Neuron (in vitro differentiated cells): Measurements from ENCODE around the gene MTERF4.

ENCODE experiments used
- H2AFZ ChIP-seq: one replicate; pipeline ENCODE4 v1.6.1; 2013; ENCODE audit warnings: low read depth, mild to moderate bottlenecking, inconsistent platforms, low read length, moderate library complexity
- H3K27me3 ChIP-seq: one replicate; pipeline ENCODE4 v1.6.1; 2013; ENCODE audit warnings: low read length; ENCODE audit not compliant: insufficient read depth
- H3K36me3 ChIP-seq: one replicate; pipeline ENCODE4 v1.6.1; 2013; ENCODE audit warnings: low read length; ENCODE audit not compliant: insufficient read depth
- H3K4me1 ChIP-seq: one replicate; pipeline ENCODE4 v1.6.1; 2013; ENCODE audit warnings: low read length; ENCODE audit not compliant: insufficient read depth
- H3K4me3 ChIP-seq: 2 replicates; pipeline ENCODE4 v1.5.1; 2013; ENCODE audit warnings: mild to moderate bottlenecking, low read length, moderate library complexity
- H3K9me3 ChIP-seq: one replicate; pipeline ENCODE4 v1.6.1; 2013; ENCODE audit warnings: low read length

Gene MTERF4

DNA sequence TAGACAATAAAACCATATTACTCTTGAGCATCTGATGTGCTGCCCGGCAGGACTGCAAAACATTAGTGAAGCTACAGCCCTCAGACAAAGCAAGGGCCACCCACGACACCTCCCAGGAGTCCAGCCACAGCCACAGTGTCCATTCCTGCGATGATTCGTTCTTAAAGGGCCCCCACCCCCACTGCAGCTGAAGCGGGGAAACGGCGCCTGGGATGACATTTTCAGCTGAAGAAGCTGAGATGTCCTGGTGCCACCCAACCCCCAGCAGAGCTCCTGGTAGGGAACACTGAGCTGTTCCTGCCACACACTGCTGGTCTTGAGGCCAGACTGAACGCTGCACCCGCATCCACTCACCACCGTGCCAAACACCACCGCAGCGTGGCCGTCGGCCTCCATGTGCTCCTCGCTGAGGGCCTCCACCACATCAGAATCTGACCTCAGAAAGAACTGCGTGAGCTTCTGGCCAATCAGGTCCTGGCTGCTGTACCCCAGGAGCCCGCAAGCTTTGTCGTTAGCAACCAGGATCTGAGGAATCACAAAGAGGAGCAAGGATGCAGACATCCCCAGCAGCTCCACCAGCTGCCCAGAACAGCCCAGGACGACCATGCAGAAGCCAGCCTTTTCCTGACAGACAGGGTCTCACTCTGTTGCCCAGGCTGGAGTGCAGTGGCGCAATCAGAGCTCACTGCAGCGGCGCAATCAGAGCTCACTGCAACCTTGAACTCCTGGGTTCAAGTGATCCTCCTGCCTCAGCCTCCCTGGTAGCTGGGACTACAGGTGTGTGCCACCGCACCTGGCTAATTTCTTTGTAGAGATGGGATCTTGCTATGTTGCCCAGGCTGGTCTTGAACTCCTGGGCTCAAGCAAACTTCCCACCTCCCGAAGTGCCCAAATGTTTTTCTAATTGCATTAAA lies 37.7 kb upstream of the MTERF4 start:
- H2AFZ ChIP-seq: no peak overlapping the region
- H3K36me3 ChIP-seq: peaks cover 49% of the 10 kb centered on the region
- H3K27me3 ChIP-seq: no peaks in the 10 kb centered on the region
- no peak overlapping the region for H3K4me3 ChIP-seq
- no peaks in the 10 kb centered on the region for H3K9me3 ChIP-seq
- no peaks in the 10 kb centered on the region for H3K4me1 ChIP-seq

DNA sequence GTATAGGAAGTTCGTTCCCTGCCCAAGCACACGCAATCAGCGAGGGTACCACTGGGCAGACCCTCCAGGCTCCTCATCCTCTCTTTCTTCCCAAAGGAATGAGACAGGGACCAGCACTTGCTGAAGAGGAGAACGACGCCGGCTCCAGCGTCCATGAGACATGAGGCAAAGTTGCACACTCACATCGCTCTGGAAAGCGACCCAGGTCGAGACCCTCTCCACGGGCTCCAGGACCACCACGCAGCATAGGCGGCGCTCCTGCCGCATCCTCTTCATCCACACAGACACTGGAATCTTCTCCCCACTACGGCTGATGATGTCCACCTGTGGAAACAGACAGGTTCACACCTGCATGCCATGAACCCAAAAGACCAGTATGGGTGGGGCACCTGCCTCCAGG lies 36.4 kb upstream of the MTERF4 start:
- H2AFZ ChIP-seq: no peak overlapping the region
- H3K4me3 ChIP-seq: no peak overlapping the region
- no peaks in the 10 kb centered on the region for H3K27me3 ChIP-seq
- H3K4me1 ChIP-seq: no peaks in the 10 kb centered on the region
- peaks cover 51% of the 10 kb centered on the region for H3K36me3 ChIP-seq
- H3K9me3 ChIP-seq: no peaks in the 10 kb centered on the region

DNA sequence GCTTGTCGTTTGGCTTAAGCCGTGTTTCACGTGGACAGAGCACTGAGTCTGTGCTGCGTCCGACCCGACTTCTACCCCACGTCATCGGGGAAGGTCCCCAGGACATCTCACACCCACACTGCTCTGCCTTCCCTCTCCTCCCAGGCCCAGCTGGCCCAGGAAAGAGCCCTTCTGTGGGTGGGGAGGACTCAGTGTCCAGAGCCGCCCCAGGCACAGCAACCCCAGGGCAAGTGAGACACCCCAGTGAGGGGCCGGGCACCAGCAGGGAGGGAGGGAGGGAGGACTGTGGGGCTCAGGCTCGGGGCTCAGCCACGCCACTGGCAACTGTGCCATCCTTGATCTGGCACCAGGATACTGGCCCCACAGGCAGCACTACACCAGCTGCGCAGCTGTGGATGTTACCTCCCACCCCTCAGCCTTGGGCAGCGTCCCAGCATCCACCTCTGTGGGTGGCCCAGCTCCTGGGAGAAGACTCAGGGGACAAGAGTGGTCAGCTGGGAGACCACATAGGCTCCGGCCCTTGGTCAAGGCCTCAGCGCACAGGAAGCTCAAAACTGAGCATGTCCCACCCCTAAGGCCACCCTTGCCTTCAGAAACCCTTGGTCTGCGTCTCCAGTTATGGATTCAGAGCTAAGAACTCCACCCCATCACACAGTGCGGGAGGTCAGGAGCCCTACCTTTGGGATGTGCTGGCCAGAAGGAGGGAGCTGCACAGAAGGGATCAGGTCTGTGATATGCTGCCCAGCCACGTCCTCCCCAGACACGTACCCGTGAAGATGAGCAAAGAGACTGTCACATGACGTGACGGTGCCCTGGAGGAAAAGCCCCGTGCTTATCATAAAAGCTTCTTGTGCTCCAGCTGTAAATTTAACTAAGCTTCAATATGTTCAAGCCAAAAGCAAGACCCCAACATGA lies 35.4 kb upstream of the MTERF4 start:
- Histone ChIP-seq H2AFZ (no peak overlapping the region), H3K4me1 (no peaks in the 10 kb centered on the region), H3K27me3 (no peaks in the 10 kb centered on the region), H3K4me3 (no peak overlapping the region), H3K9me3 (no peaks in the 10 kb centered on the region), H3K36me3 (peaks cover 54% of the 10 kb centered on the region)

- Histone ChIP-seq H3K4me1 (no peaks in the 10 kb centered on the region), H3K9me3 (no peaks in the 10 kb centered on the region), H2AFZ (no peak overlapping the region), H3K36me3 (peaks cover 55% of the 10 kb centered on the region), H3K27me3 (no peaks in the 10 kb centered on the region), H3K4me3 (no peak overlapping the region)
Observed at GRCh38 chr2:241136661-241137260, 34.7 kb upstream of the MTERF4 start.

DNA sequence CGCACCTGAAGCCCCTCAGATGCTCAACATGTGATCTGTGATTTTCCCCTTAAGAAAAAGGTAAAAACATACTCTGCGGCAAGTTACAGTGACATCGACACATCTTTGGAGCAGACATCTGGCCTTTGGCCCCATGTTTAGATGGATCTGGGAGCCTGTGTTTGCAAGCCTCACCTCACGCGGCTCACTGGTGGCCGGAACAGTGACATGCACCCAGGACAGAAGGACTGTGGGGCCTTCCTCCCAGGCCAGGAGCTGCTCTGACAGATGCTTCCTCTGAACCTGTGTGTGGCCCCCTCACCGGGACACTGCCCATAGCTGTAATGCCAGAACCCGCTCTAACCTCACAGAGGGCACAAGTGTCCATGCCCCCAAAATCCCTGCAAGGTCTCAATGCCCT lies 34.1 kb upstream of the MTERF4 start:
- Histone ChIP-seq H3K36me3 (peaks cover 57% of the 10 kb centered on the region), H3K4me3 (no peak overlapping the region), H3K27me3 (no peaks in the 10 kb centered on the region), H2AFZ (no peak overlapping the region), H3K9me3 (no peaks in the 10 kb centered on the region), H3K4me1 (no peaks in the 10 kb centered on the region)

DNA sequence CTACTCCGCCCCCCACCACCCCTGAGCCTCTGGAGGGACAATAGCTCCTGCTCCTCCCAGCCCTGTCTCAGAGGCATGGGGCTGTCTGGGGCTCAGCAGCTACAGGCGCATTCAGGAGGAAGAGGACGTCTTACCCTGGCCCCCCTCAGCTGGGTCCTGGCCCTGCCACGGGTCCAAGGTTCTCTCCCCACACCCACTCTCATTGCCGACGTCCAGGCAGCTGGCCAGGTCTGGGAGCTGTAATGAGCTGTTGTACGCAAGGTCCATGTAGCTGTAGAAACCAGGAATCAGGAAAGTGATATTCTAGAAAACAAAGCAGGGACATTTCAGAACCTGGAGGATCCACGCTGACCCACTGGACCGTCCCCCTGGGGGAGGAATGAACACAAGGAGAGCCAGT lies 33.6 kb upstream of the MTERF4 start:
- Histone ChIP-seq H2AFZ (no peak overlapping the region), H3K36me3 (peaks cover 57% of the 10 kb centered on the region), H3K4me3 (no peak overlapping the region), H3K9me3 (no peaks in the 10 kb centered on the region), H3K4me1 (no peaks in the 10 kb centered on the region), H3K27me3 (no peaks in the 10 kb centered on the region)

DNA sequence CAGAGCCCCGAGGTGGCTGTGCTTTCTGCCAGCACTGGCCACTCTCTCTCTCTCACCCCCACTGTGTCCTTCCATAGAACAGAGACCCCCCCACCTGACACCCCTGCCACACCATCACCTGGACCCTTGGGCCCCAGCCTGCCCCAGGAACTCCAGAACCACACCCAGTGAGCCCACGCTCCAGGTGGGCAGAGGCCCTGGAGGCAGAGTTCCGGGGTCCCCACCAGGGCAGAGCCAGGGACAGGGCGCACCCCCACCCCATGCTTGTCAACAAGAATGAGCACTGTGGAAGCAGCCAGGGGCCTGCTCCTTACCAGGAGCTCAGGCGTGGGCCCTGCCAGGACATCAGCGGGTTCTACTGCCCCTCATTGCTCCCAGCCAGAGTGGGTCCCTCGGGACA lies 32.6 kb upstream of the MTERF4 start:
- no peaks in the 10 kb centered on the region for H3K9me3 ChIP-seq
- no peak overlapping the region for H2AFZ ChIP-seq
- H3K4me3 ChIP-seq: no peak overlapping the region
- H3K4me1 ChIP-seq: no peaks in the 10 kb centered on the region
- H3K27me3 ChIP-seq: no peaks in the 10 kb centered on the region
- peaks cover 52% of the 10 kb centered on the region for H3K36me3 ChIP-seq

DNA sequence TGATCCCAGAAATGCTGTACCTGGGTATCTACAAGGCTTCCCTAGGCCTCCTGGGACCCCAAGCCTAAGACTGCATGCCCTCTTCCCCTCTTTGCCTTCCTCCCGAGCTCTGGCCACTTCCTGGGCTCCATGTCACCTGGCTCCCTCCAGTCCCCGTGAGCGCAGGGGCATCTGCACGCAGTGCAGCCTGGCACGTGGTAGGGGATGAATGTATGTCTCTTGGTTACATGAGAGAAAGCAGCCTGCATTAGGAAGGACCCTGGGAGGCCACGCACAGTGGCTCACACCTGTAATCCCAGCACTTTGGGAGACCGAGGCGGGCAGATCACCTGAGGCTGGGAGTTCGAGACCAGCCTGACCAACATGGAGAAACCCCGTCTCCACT lies 31.3 kb upstream of the MTERF4 start:
- no peaks in the 10 kb centered on the region for H3K4me1 ChIP-seq

GRCh38 chr2:241132538-241133435 lies 30.7 kb upstream of the MTERF4 start:
- H3K4me3 ChIP-seq: no peak overlapping the region
- peaks cover 38% of the 10 kb centered on the region for H3K36me3 ChIP-seq
- H3K27me3 ChIP-seq: no peaks in the 10 kb centered on the region
- no peaks in the 10 kb centered on the region for H3K4me1 ChIP-seq
- no peak overlapping the region for H2AFZ ChIP-seq
- H3K9me3 ChIP-seq: no peaks in the 10 kb centered on the region

More for the DNA sequence above, 31.3 kb upstream of the MTERF4 start:
- Histone ChIP-seq H2AFZ (no peak overlapping the region), H3K4me3 (no peak overlapping the region), H3K27me3 (no peaks in the 10 kb centered on the region), H3K36me3 (peaks cover 44% of the 10 kb centered on the region), H3K9me3 (no peaks in the 10 kb centered on the region)

DNA sequence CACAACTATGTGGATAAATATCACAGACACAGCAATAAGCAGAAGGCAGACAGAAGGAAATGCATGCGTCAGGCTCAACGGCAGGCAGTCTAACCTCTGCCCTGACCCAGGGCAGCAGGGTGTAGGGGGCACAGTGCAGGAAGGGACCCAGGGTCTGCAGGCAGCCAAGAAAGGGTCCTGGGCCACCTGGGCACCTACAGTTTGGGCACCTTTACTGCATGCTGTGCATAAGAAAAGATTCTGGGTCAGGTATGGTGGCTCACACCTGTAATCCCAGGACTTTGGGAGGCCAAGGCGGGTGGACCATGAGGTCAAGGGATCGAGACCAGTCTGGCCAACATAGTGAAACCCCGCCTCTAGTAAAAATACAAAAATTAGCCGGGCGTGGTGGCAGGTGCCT lies 29.4 kb upstream of the MTERF4 start:
- H3K4me1 ChIP-seq: no peaks in the 10 kb centered on the region
- H3K4me3 ChIP-seq: no peak overlapping the region
- no peak overlapping the region for H2AFZ ChIP-seq
- H3K27me3 ChIP-seq: no peaks in the 10 kb centered on the region
- peaks cover 32% of the 10 kb centered on the region for H3K36me3 ChIP-seq
- no peaks in the 10 kb centered on the region for H3K9me3 ChIP-seq

GRCh38 chr2:241130316-241130715 lies 28.2 kb upstream of the MTERF4 start:
- Histone ChIP-seq H3K4me1 (no peaks in the 10 kb centered on the region), H2AFZ (no peak overlapping the region), H3K27me3 (no peaks in the 10 kb centered on the region), H3K4me3 (no peak overlapping the region), H3K9me3 (no peaks in the 10 kb centered on the region), H3K36me3 (peaks cover 29% of the 10 kb centered on the region)

GRCh38 chr2:241129086-241129871 lies 27.2 kb upstream of the MTERF4 start:
- H3K36me3 ChIP-seq: peaks cover 26% of the 10 kb centered on the region
- H3K27me3 ChIP-seq: no peaks in the 10 kb centered on the region
- H3K4me1 ChIP-seq: no peaks in the 10 kb centered on the region
- no peak overlapping the region for H3K4me3 ChIP-seq
- H2AFZ ChIP-seq: no peak overlapping the region
- H3K9me3 ChIP-seq: no peaks in the 10 kb centered on the region
